Lung (tissue), 16 donors: ENCODE measurements around the gene STX3. TPM values are rescaled to one million over a fixed set of nuclear protein-coding genes. Genes with fewer than 3 reads are reported as not detected.

Source experiments
- ATAC-seq: fragments of 200-7000 bp; cut with Tn5 transposase; one replicate; pipeline ENCODE4 v1.9.1; 2020; ENCODE audit warnings: moderate number of reproducible peaks; ENCODE audit not compliant: insufficient read depth, low FRiP score
- DNase-seq, 3 donors: peaks; one replicate each; pipeline ENCODE4 v3.0.0-alpha.2; 2013 to 2017
- H3K27ac ChIP-seq, 2 donors: one replicate each; pipeline ENCODE4 v1.5.1; 2013; ENCODE audit warnings: mild to moderate bottlenecking in 2 of 2, moderate library complexity in 2 of 2, control low read depth in 1 of 2, inconsistent platforms in 1 of 2, low read depth in 1 of 2, low read length in 1 of 2
- H3K27me3 ChIP-seq, 3 donors: one replicate each; pipeline ENCODE4 v1.5.1; 2013; ENCODE audit warnings: low read length in 2 of 3; ENCODE audit not compliant: control insufficient read depth in 3 of 3, insufficient read depth in 3 of 3
- H3K36me3 ChIP-seq, 4 donors: one replicate each; pipeline ENCODE4 v1.5.1; 2013; ENCODE audit warnings: low read length in 4 of 4, mild to moderate bottlenecking in 1 of 4, moderate library complexity in 1 of 4; ENCODE audit not compliant: control insufficient read depth in 4 of 4, insufficient read depth in 4 of 4
- H3K4me1 ChIP-seq, 5 donors: one replicate each; pipeline ENCODE4 v1.5.1; 2013; ENCODE audit warnings: low read length in 5 of 5, mild to moderate bottlenecking in 2 of 5, moderate library complexity in 1 of 5; ENCODE audit not compliant: control insufficient read depth in 5 of 5, insufficient read depth in 5 of 5
- H3K4me3 ChIP-seq: one replicate; pipeline ENCODE4 v1.5.1; 2013; ENCODE audit warnings: mild to moderate bottlenecking, control low read depth, moderate library complexity
- H3K9ac ChIP-seq, 2 donors: one replicate each; pipeline ENCODE4 v1.5.1; 2013; ENCODE audit warnings: low read length in 2 of 2, control low read depth in 1 of 2; ENCODE audit not compliant: insufficient read depth in 1 of 2
- H3K9me3 ChIP-seq, 4 donors: one replicate each; pipeline ENCODE4 v1.5.1; 2013; ENCODE audit warnings: low read length in 3 of 4, mild to moderate bottlenecking in 1 of 4, moderate library complexity in 1 of 4; ENCODE audit not compliant: control insufficient read depth in 4 of 4, insufficient read depth in 3 of 4
- CTCF ChIP-seq: IDR thresholded peaks from 2 replicates; pipeline ENCODE4 v1.5.1; 2012; ENCODE audit warnings: mild to moderate bottlenecking; ENCODE audit errors: control extremely low read depth, extremely low read depth
- WGBS, 2 donors: extraction: QIAGEN DNeasy Blood & Tissue Kit; methylation state at CpG; one replicate each; pipeline ENCODE4 v1.1.7; 2013; 5-methylcytosine and 5-hydroxymethylcytosine counted together
- long read RNA-seq, 5 donors: transcript quantifications; one replicate each; lab custom pipeline, GENCODE V29; 2026
- polyA plus RNA-seq, 2 donors: library from polyadenylated mRNA; stranded (reverse); fragments of 200-250 nt; gene quantifications; one replicate each; pipeline ENCODE4 v1.2.1, GENCODE V29; 2013
- total RNA-seq, 2 donors: library from RNA; depleted of rRNA in 1 of 2; stranded (reverse); fragments of >200 nt in 1 of 2; gene quantifications; one replicate each; pipeline ENCODE4 v1.2.1, GENCODE V29; 2014 to 2021
- donor health status: control.
- donor health status: control.
- donor health status: Bipolar disorder and iron deficiency.
- donor health status: healthy.
- donor health status: DM: yes; HTN: yes; CAD: no.

The STX3 gene
- total RNA-seq: 10 to 100 TPM; 48.1 to 61.5 TPM
- polyA plus RNA-seq: 10 to 100 TPM; 38.9 to 46.0 TPM
- long read RNA-seq, donor 1, transcript STX3-201 (11 exons, 3,299 nt): major isoform, 5 of 101 reads
- long read RNA-seq, donor 1, partial matches to known transcripts: 96 of 101 reads
- long read RNA-seq, donor 1, other reads (novel, unspliced or antisense): 0 of 101 reads
- long read RNA-seq, donor 2, partial matches to known transcripts: 0 of 1 reads
- long read RNA-seq, donor 2, other reads (novel, unspliced or antisense): 0 of 1 reads
- long read RNA-seq, donor 3, partial matches to known transcripts: 86 of 88 reads
- long read RNA-seq, donor 3, other reads (novel, unspliced or antisense): 0 of 88 reads
- long read RNA-seq, donor 4, partial matches to known transcripts: 0 of 1 reads
- long read RNA-seq, donor 4, other reads (novel, unspliced or antisense): 0 of 1 reads
- long read RNA-seq, donor 5, partial matches to known transcripts: 0 of 2 reads
- long read RNA-seq, donor 5, other reads (novel, unspliced or antisense): 0 of 2 reads

GRCh38 chr11:59754859-59755700, at the start of gene STX3:
STX3 (plus strand) TSS chr11:59755376; CDS start chr11:59755606, 230 bp downstream.
- H3K9me3 ChIP-seq: no peaks in the 10 kb centered on the region
- peak within 1 kb of the TSS; percentile 91 for H3K4me3 ChIP-seq
- H3K27me3 ChIP-seq: peaks cover 0 to 12% (median 0%) of the 10 kb centered on the region in 3 donors
- H3K9ac ChIP-seq: peak within 1 kb of the TSS; percentile 28 to 67
- no peak for TF ChIP-seq CTCF
- H3K4me1 ChIP-seq: peaks cover 0 to 9% (median 0%) of the 10 kb centered on the region in 5 donors
- H3K36me3 ChIP-seq: peaks cover 0 to 3% (median 0%) of the 10 kb centered on the region in 4 donors
- DNase-seq (peak; percentile 46 to 67 (median 61)), ATAC-seq (peak; percentile 91)
- whole genome bisulfite sequencing, 2 donors: 0% methylated on average over 76 to 80 of the region's 80 CpGs
- peak within 1 kb of the TSS; percentile 93 to 96 for H3K27ac ChIP-seq

GRCh38 chr11:59706518-59707285, 48.5 kb upstream of the STX3 start:
- ATAC-seq (no peak), DNase-seq (no peak)
- no peak for TF ChIP-seq CTCF
- H3K27me3 ChIP-seq: no peaks in the 10 kb centered on the region
- H3K4me3 ChIP-seq: no peak overlapping the region
- H3K9me3 ChIP-seq: no peaks in the 10 kb centered on the region
- H3K27ac ChIP-seq: no peak overlapping the region
- no peaks in the 10 kb centered on the region for H3K4me1 ChIP-seq
- 76 to 79% methylated on average over 5 of the region's 5 CpGs for whole genome bisulfite sequencing, 2 donors
- H3K9ac ChIP-seq: no peak overlapping the region
- H3K36me3 ChIP-seq: no peaks in the 10 kb centered on the region

GRCh38 chr11:59707371-59707770, 47.8 kb upstream of the STX3 start:
- DNase-seq (no peak), ATAC-seq (no peak)
- Histone ChIP-seq H3K4me1 (no peaks in the 10 kb centered on the region), H3K9me3 (no peaks in the 10 kb centered on the region), H3K4me3 (no peak overlapping the region), H3K27me3 (no peaks in the 10 kb centered on the region), H3K27ac (no peak overlapping the region), H3K9ac (no peak overlapping the region), H3K36me3 (no peaks in the 10 kb centered on the region)
- TF ChIP-seq CTCF: no peak
- 95 to 100% methylated on average over 1 of the region's 1 CpG for WGBS, 2 donors
